ENCODE measurements around the gene PHLDB1. TPM values are rescaled to one million over a fixed set of nuclear protein-coding genes. Genes with fewer than 3 reads are reported as not detected.
A peak's percentile ranks its signal among the peaks of the same experiment; 100 is the strongest.
"Not testable (repeated sequence)": the region's sequence is repeated elsewhere in the genome, so short reads cannot be mapped to it uniquely, and the experiment has no call there.

The PHLDB1 gene
- total RNA-seq: 74.3 TPM

GRCh38 chr11:118607401-118608359 is at the start of gene PHLDB1:
Gene PHLDB1 (plus strand): TSS chr11:118607615. CDS start chr11:118613837, 6,222 bp downstream.
- peak; percentile 45 for DNase-seq

- no peak for DNase-seq
Measured at GRCh38 chr11:118560806-118561205, 46.6 kb upstream of the PHLDB1 start.

- peak; percentile 46 for DNase-seq
Measured at GRCh38 chr11:118565051-118565450, 42.4 kb upstream of the PHLDB1 start.

- no peak for DNase-seq
Measured at GRCh38 chr11:118569670-118570069, 37.7 kb upstream of the PHLDB1 start.

- DNase-seq: no peak
Measured at GRCh38 chr11:118570787-118571186, 36.6 kb upstream of the PHLDB1 start.

GRCh38 chr11:118571701-118572060 is 35.7 kb upstream of the PHLDB1 start:
- not testable (repeated sequence) for DNase-seq

GRCh38 chr11:118572061-118572980 is 35.1 kb upstream of the PHLDB1 start, which contains the start of gene ARCN1:
Gene ARCN1 (plus strand): TSS chr11:118572409. CDS start chr11:118572548, 139 bp downstream.
- DNase-seq: peak; percentile 72

GRCh38 chr11:118572981-118573550 is 34.3 kb upstream of the PHLDB1 start:
- peak; percentile 36 for DNase-seq

GRCh38 chr11:118574636-118575035 is 32.8 kb upstream of the PHLDB1 start:
- no peak for DNase-seq

GRCh38 chr11:118577995-118578394 is 29.4 kb upstream of the PHLDB1 start:
- DNase-seq: not testable (repeated sequence)

- DNase-seq: no peak
Measured at GRCh38 chr11:118581057-118581456, 26.4 kb upstream of the PHLDB1 start.

GRCh38 chr11:118587952-118588351 is 19.5 kb upstream of the PHLDB1 start:
- DNase-seq: no peak

- DNase-seq: no peak
Measured at GRCh38 chr11:118592616-118593367, 14.6 kb upstream of the PHLDB1 start.

- DNase-seq: not testable (repeated sequence)
Measured at GRCh38 chr11:118594984-118595383, 12.4 kb upstream of the PHLDB1 start.

GRCh38 chr11:118596224-118597146 is 10.9 kb upstream of the PHLDB1 start:
- DNase-seq: no peak

- DNase-seq: no peak
Measured at GRCh38 chr11:118597556-118597955, 9.9 kb upstream of the PHLDB1 start.

GRCh38 chr11:118602331-118602730 is 5.1 kb upstream of the PHLDB1 start:
- peak; percentile 76 for DNase-seq

GRCh38 chr11:118603709-118604108 is 3.7 kb upstream of the PHLDB1 start:
- not testable (repeated sequence) for DNase-seq

- no peak for DNase-seq
Measured at GRCh38 chr11:118604566-118604965, 2.8 kb upstream of the PHLDB1 start.

- peak; percentile 97 for DNase-seq
Measured at GRCh38 chr11:118605116-118605867, 2.1 kb upstream of the PHLDB1 start.

All from skin of body (tissue), 2 donors.